Panc1 (cell line): ENCODE data around the gene JPH3. TPM values are rescaled to one million over a fixed set of nuclear protein-coding genes. Genes with fewer than 3 reads are reported as not detected.

Experiments used
- ATAC-seq: fragments of 200-7000 bp; cut with Tn5 transposase; 2 replicates; pipeline ENCODE4 v1.9.1; 2020; ENCODE audit warnings: mild to moderate bottlenecking, moderate library complexity
- BruUV-seq: library from RNA; stranded (reverse); fragments of 400-500 nt; replicated peaks from 2 replicates; lab custom pipeline; 2021; lab: Mats Ljungman, UMichigan
- CTCF ChIA-PET: fragments of 300-600 bp; sonication (Branson Sonifier 250); formaldehyde crosslinking; loops from one replicate; lab custom pipeline; 2022; ENCODE audit warnings: antibody characterized with exemption; lab: Charles Lee
- POLR2A ChIA-PET: fragments of 300-600 bp; sonication (Branson Sonifier 250); formaldehyde crosslinking; loops from one replicate; lab custom pipeline; 2022; ENCODE audit warnings: antibody characterized with exemption; lab: Charles Lee
- DNase-seq: peaks from one replicate; pipeline ENCODE4 v3.0.0-alpha.2; 2010; ENCODE audit warnings: low read depth, low spot score
- H3K27ac ChIP-seq: 2 replicates; pipeline ENCODE4 v1.5.1; 2011; ENCODE audit warnings: mild to moderate bottlenecking, low read length, inconsistent platforms
- H3K27me3 ChIP-seq: fragments of 200-500 bp; sonication (Bioruptor generic); 2 replicates; pipeline ENCODE4 v1.6.0; 2014; ENCODE audit warnings: low read length, inconsistent platforms; ENCODE audit not compliant: control insufficient read depth, insufficient read depth
- H3K36me3 ChIP-seq: fragments of 200-500 bp; sonication (Bioruptor generic); 2 replicates; pipeline ENCODE4 v1.5.1; 2014; ENCODE audit warnings: inconsistent platforms, mild to moderate bottlenecking, low read length, moderate library complexity; ENCODE audit not compliant: control insufficient read depth, insufficient read depth
- H3K4me1 ChIP-seq: 2 replicates; pipeline ENCODE4 v1.5.1; 2011; ENCODE audit warnings: inconsistent platforms, mild to moderate bottlenecking, low read length, moderate library complexity; ENCODE audit not compliant: control insufficient read depth, insufficient read depth
- H3K4me3 ChIP-seq, 2 experiments: 2 replicates each; pipeline ENCODE4 v1.5.1; 2011 to 2012; ENCODE audit warnings: low read depth in 2 of 2, low read length in 2 of 2, mild to moderate bottlenecking in 2 of 2, inconsistent platforms in 1 of 2, moderate library complexity in 1 of 2
- H3K9me3 ChIP-seq: fragments of 200-500 bp; sonication (Bioruptor generic); 2 replicates; pipeline ENCODE4 v1.5.1; 2014; ENCODE audit warnings: low read depth, mild to moderate bottlenecking, inconsistent platforms, low read length, moderate library complexity; ENCODE audit not compliant: control insufficient read depth, insufficient read depth
- POLR2AphosphoS5 ChIP-seq: IDR thresholded peaks from 2 replicates; pipeline ENCODE4 v1.6.1; 2012; ENCODE audit warnings: mild to moderate bottlenecking, low read depth, low read length, moderate library complexity
- SIN3A ChIP-seq: IDR thresholded peaks from 2 replicates; pipeline ENCODE4 v1.6.1; 2012; ENCODE audit warnings: low read depth, mild to moderate bottlenecking, low read length, moderate library complexity, borderline replicate concordance; ENCODE audit not compliant: insufficient read depth
- TCF7L2 ChIP-seq: IDR thresholded peaks from 2 replicates; pipeline ENCODE4 v1.6.1; 2011; ENCODE audit warnings: mild to moderate bottlenecking, low read depth, low read length, inconsistent platforms
- in situ Hi-C: cut with HindIII; loops from 2 replicates; pipeline ENCODE4 v1.10.0; 2016; ENCODE audit warnings: low sequenced_read_pairs, low pct_unique_long_range_greater_than_20kb
- intact Hi-C: fragments of 100-400 bp; cut with micrococcal nuclease; formaldehyde crosslinking; loops from one replicate; pipeline ENCODE4 v1.10.0; 2022; ENCODE audit not compliant: unreplicated experiment
- total RNA-seq: library from RNA; stranded (reverse); gene quantifications from one replicate; pipeline ENCODE4 v1.2.1, GENCODE V29; 2021; ENCODE audit not compliant: unreplicated experiment
- TF ChIP-seq, protein P1 (sequence below), 2 experiments: IDR thresholded peaks; 2 replicates each; pipeline ENCODE4 v1.6.1; 2011 to 2012; ENCODE audit warnings: low read depth in 2 of 2, control low read depth in 1 of 2, low read length in 1 of 2, mild to moderate bottlenecking in 1 of 2, moderate library complexity in 1 of 2; ENCODE audit not compliant: insufficient read depth in 1 of 2
- TF ChIP-seq, protein P2 (sequence below): fragments of 450-650 bp; IDR thresholded peaks from 2 replicates; pipeline ENCODE4 v1.5.1; 2017; ENCODE audit warnings: mild to moderate bottlenecking

JPH3 gene
- total RNA-seq, 1 experiment from 2014 or later, result 1.2 TPM

DNA sequence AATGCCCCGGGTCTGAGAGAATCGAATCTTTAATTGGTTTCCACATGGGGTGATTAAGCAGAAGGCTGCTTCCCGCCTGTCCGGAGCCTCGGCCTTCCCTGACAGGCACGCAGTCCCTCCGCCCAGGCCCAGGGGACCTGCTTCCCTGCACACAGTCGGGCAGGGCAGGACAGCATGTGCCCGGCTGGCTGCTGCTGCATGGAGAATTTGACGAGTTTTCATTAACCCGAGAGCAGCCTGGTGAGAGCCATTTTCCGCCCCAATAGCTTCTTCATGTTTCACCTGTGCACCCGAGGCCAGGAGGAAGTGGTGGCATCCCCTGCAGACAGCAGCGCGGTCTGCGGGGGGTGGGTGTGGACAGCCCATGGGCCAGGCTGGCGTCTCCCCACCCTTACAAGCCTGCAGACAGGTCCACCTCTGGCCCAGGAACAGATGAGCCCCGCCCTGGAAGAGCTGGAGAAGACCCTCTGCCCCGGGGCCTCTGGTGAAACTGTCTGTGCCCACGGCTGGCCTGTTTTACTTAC, 96.4 kb downstream of the JPH3 start:
- H3K4me3 ChIP-seq, result no peak overlapping the region
- DNase-seq (no peak), ATAC-seq (no peak)
- in situ Hi-C loops, result no loop called here
- POLR2A ChIA-PET, result no interaction called here
- no peaks in the 10 kb centered on the region for H3K9me3 ChIP-seq
- intact Hi-C loops, result no loop called here
- CTCF ChIA-PET, result no interaction called here
- TF ChIP-seq POLR2AphosphoS5, result no peak
- TF ChIP-seq SIN3A, result no peak
- no peak for TF ChIP-seq TCF7L2
- TF ChIP-seq, protein P1, sequence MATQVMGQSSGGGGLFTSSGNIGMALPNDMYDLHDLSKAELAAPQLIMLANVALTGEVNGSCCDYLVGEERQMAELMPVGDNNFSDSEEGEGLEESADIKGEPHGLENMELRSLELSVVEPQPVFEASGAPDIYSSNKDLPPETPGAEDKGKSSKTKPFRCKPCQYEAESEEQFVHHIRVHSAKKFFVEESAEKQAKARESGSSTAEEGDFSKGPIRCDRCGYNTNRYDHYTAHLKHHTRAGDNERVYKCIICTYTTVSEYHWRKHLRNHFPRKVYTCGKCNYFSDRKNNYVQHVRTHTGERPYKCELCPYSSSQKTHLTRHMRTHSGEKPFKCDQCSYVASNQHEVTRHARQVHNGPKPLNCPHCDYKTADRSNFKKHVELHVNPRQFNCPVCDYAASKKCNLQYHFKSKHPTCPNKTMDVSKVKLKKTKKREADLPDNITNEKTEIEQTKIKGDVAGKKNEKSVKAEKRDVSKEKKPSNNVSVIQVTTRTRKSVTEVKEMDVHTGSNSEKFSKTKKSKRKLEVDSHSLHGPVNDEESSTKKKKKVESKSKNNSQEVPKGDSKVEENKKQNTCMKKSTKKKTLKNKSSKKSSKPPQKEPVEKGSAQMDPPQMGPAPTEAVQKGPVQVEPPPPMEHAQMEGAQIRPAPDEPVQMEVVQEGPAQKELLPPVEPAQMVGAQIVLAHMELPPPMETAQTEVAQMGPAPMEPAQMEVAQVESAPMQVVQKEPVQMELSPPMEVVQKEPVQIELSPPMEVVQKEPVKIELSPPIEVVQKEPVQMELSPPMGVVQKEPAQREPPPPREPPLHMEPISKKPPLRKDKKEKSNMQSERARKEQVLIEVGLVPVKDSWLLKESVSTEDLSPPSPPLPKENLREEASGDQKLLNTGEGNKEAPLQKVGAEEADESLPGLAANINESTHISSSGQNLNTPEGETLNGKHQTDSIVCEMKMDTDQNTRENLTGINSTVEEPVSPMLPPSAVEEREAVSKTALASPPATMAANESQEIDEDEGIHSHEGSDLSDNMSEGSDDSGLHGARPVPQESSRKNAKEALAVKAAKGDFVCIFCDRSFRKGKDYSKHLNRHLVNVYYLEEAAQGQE (IDR thresholded peaks at IDR 0.05; ENCODE audit: insufficient read depth in 1 of 2, low read depth in 2 of 2, low read length in 1 of 2), result no peak
- TF ChIP-seq, protein P2, sequence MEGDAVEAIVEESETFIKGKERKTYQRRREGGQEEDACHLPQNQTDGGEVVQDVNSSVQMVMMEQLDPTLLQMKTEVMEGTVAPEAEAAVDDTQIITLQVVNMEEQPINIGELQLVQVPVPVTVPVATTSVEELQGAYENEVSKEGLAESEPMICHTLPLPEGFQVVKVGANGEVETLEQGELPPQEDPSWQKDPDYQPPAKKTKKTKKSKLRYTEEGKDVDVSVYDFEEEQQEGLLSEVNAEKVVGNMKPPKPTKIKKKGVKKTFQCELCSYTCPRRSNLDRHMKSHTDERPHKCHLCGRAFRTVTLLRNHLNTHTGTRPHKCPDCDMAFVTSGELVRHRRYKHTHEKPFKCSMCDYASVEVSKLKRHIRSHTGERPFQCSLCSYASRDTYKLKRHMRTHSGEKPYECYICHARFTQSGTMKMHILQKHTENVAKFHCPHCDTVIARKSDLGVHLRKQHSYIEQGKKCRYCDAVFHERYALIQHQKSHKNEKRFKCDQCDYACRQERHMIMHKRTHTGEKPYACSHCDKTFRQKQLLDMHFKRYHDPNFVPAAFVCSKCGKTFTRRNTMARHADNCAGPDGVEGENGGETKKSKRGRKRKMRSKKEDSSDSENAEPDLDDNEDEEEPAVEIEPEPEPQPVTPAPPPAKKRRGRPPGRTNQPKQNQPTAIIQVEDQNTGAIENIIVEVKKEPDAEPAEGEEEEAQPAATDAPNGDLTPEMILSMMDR, result no peak
- no peaks in the 10 kb centered on the region for H3K27me3 ChIP-seq
- no peak overlapping the region for H3K27ac ChIP-seq
- H3K4me1 ChIP-seq, result no peaks in the 10 kb centered on the region
- no peaks in the 10 kb centered on the region for H3K36me3 ChIP-seq
- BruUV-seq, result no TSS peak

DNA sequence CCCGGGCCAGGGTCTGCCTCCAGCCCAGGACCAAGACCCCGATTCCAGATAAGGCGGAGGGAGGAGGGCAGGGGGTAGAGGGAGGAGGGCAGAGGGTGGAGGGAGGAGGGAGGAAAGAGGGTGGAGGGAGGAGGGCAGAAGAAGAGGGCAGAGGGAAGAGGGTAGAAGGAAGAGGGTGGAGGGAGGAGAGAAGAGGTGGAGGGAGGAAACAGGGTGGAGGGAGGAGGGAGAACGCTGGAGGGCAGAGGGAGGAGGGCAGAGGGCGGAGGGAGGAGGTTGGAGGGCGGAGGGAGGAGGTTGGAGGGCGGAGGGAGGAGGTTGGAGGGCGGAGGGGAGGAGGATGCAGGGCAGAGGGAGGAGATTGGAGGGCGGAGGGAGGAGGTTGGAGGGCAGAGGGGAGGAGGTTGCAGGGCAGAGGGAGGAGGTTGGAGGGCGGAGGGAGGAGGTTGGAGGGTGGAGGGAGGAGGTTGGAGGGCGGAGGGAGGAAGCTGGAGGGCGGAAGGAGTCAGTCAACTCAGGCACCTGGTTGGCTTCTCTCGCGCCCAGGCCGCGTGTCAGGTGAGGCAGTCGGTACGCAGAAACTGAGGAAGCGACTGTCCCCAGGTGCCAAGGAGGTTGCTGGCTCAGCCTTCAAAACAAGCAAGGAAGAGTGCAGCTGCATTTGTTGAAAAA, 98.2 kb downstream of the JPH3 start:
- intact Hi-C loops, result no loop called here
- no TSS peak for BruUV-seq
- no peak overlapping the region for H3K27ac ChIP-seq
- no peaks in the 10 kb centered on the region for H3K27me3 ChIP-seq
- no peaks in the 10 kb centered on the region for H3K4me1 ChIP-seq
- DNase-seq (no peak), ATAC-seq (no peak)
- ChIA-PET POLR2A (no interaction called here), CTCF (no interaction called here)
- H3K4me3 ChIP-seq, result no peak overlapping the region
- H3K36me3 ChIP-seq, result no peaks in the 10 kb centered on the region
- no peak for TF ChIP-seq TCF7L2
- TF ChIP-seq, protein P2, result no peak
- no peak for TF ChIP-seq POLR2AphosphoS5
- no peak for TF ChIP-seq SIN3A
- TF ChIP-seq, protein P1 (IDR thresholded peaks at IDR 0.05; ENCODE audit: insufficient read depth in 1 of 2, low read depth in 2 of 2, low read length in 1 of 2), result no peak
- no peaks in the 10 kb centered on the region for H3K9me3 ChIP-seq
- in situ Hi-C loops, result no loop called here
